Thyroid gland (tissue), 4 donors: Measurements from ENCODE around the gene SMARCB1.

Experiments used
- CTCF ChIP-seq, 6 experiments: fragments of 200-600 bp in 3 of 6; fragments of 450-650 bp in 3 of 6; sonication (generic) in 3 of 6; IDR thresholded peaks; one replicate each; pipeline ENCODE4 v1.5.1; 2016 to 2019; ENCODE audit warnings: antibody characterized with exemption in 6 of 6, mild to moderate bottlenecking in 2 of 6, inconsistent platforms in 1 of 6, moderate library complexity in 1 of 6
- POLR2A ChIP-seq, 2 donors: fragments of 450-650 bp; IDR thresholded peaks; one replicate each; pipeline ENCODE4 v1.6.1; 2017; ENCODE audit warnings: antibody characterized with exemption in 2 of 2, mild to moderate bottlenecking in 2 of 2, moderate library complexity in 1 of 2

- TF ChIP-seq CTCF (IDR thresholded peaks at IDR 0.05) (no peak), POLR2A (IDR thresholded peaks at IDR 0.05) (no peak)
Measured at GRCh38 chr22:23772315-23772648, 14.5 kb upstream of the SMARCB1 start.
